Measurements from ENCODE around the gene CROCC2. TPM values are rescaled to one million over a fixed set of nuclear protein-coding genes. Genes with fewer than 3 reads are reported as not detected.

CROCC2 gene
- total RNA-seq, 1 donor from 2014 or later: not detected

DNA sequence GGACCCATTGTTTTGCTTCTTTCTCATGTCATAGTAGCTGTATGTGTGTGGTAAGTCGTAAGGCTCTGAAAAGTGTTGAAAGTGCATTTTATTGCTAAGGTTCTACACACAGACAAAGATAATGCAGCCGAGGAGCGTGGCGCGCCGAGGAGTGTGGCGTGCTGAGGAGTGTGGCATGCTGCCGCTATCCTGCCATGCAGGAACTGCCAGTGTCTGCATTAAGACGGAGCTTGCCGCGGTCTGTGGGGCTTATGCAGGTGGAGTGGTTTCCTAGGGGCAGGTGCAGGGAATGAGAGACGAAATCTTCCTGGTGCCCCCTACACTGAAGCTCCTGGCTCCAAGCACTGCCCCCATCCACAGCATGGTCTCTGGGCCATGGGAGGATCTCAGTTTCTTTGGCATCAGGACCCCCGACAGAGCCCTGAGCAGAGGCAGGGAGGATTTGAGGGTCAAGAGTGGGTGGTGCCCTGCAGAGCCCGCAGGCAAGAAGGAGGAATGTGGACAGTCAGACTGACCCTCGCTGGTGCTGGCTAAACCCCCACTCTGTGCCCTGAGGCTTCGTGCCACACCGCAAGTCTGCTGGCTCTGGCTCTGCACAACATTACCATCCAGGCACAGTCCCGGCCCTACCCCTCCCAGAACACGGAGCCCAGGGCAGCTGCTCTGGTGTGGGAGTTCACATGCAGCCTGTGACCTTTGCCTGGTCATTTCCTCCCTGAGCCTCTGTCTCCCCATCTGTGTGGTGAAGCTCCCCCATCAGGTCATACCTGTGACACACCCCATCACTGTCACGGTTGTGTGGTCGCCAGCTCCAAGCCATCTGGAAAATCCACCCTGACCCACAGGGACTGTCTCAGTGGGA lies 95.5 kb downstream of the CROCC2 start:
- no peak for DNase-seq

- no peak for DNase-seq
Observed at GRCh38 chr2:241002275-241003046, 96.3 kb downstream of the CROCC2 start.

DNA sequence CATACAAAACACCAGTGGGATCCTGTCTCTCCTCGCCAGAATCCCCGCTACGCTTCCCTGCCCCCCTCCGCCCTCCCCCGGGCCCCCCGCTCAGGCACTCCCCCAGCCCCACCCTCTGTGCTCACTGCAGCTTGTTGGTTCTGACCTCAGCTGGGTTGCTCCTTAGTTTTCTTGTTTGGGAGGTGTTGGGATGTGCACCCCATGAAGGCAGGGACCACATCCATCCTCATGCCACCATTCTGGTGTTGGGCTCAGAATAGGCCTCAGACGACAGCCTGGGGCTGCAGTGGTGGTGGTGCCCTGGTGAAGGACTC lies 96.9 kb downstream of the CROCC2 start:
- no peak for DNase-seq

- DNase-seq: no peak
Observed at GRCh38 chr2:241003369-241003768, 97.2 kb downstream of the CROCC2 start.

DNA sequence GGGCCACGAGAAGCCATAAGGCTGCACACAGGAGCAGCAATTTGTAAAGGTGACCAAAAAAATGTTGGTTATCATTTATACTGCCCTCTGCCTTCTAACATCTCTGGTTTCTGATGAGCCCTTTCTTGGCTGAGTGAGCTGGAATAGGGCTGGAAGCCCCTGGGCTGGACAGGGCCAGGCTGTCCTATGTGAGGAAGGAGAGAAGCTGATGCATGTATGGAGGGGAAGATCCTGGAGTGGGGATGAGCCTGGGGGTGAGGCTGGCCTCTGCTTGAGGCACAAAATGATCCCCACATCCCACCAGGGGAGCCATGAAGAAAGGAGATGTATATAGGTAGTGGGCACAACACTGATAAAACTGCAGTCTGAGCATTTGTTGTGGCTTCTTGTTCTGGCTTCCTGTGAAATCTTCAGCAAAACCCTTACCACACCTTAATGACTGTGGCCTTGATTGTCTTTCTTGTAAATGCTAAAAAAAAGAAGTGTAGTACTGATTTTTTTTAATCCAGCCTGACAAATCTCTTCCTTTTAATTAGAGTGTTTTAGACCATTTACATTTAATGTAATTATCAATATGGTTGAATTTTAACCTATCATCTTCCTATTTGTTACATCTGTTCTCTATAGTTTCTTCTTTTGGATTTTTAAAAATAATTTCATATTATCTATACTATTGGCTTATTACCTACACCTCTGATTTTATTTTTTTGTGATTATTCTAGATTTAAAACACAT lies 97.9 kb downstream of the CROCC2 start:
- DNase-seq: no peak

DNA sequence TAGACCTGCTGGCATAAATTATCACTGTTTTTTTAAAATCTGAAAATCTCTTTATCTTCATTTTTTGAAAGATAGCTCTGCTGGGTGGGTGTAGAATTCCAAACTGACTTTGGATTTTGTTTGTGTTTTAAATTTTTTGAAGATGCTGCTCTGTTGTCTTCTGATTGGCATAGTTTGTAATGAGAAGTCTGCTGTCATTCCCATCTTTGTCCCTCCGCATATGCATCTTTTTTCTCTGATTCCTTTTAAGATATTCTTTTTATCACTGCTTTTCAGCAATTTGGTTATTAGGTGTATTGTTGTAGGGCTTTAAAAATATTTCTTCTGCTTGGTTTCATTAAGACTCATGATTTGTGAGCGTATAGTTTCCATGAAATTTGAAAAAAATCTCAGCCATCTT lies 99.4 kb downstream of the CROCC2 start:
- no peak for DNase-seq

- no peak for DNase-seq
Observed at GRCh38 chr2:241006412-241006811, 100.3 kb downstream of the CROCC2 start.

GRCh38 chr2:241007111-241007510 lies 101.0 kb downstream of the CROCC2 start:
- DNase-seq: no peak

DNA sequence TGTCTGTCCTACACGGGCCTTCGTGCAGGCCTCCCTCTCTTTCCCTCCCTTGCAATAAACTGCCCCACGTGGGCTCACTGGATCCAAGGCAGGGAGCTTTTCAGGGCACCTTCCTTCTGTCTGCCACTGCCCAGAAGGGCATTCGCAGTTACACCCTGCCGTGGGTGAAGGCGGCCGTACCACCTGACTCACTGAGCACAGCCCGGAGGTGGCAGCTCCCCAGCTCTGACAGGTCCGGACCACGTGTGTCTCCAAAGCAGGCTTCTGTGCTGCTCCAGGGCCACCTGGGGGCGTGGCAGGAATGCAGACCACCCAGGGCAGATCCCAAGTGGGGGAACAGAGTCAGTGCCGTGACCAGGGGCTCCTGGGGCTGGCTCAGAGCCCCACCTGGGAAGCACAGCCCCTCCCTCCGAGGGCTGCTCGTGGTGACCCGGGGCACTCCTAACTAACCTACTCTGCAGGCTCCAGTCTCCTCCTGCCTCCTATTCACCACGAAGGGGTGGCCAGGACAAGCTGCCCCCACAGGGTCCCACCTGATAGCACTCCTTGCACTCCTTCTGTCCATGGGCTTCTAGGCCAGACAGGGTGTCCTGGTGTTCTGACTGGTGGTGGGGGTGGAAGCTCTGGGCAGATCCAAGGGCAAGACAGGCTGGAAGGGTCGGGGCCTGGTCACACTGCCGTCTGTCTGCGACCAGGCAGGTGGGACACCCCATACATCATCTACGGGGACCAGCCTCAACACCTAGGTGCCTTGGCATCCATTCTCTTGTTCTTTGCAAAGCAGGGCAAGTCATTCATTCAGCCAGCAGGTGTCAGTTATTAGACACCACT lies 102.0 kb downstream of the CROCC2 start:
- DNase-seq: no peak

- no peak for DNase-seq
Observed at GRCh38 chr2:241008711-241009121, 102.6 kb downstream of the CROCC2 start.

GRCh38 chr2:241009191-241009590 lies 103.1 kb downstream of the CROCC2 start:
- DNase-seq: no peak

DNA sequence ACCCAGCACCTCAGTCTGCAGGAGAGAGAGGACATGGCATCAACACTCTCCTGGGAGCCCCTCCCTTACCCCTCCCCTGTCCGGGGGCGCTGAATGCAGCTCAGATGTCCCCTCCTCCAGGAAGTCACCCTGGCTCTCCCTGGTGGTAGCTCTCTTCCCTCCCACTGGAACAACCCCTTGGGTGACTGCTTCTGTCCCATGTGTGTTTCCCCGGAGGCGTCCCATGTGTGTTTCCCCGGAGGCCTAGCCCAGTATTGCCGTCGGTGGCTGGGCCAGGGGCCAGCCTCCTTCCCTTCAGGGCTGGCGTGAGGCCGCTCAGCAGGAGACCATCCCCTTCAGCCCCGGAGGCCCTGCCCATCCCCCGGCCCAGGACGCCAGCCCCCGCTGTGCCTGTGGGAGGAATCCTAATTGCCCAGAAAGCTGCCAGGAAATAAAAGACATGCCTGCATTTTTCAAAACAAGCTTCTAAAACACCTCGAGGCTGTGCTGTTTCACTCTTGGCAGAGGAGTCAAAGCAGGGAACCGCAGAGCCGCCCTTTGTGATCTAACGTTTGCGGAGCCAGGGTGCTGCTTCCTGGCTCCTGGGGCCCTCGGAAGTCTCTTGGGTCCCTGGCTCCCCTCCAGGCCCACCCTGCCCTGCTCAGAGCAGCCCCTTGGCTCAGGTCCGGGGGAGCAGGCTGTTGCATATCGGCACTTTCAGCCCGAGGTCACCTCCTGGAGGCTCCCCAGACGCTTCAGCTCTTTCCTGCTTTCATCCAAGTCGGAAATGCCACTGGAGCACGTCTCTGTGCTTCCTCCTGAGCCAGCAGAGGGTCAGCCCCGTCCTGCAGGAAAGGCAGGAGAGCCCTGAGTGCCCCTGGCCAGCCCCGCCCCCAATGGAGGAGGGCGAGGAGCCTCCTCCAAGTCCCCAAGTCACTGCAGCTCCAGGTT lies 103.7 kb downstream of the CROCC2 start:
- peak; percentile 75 for DNase-seq

DNA sequence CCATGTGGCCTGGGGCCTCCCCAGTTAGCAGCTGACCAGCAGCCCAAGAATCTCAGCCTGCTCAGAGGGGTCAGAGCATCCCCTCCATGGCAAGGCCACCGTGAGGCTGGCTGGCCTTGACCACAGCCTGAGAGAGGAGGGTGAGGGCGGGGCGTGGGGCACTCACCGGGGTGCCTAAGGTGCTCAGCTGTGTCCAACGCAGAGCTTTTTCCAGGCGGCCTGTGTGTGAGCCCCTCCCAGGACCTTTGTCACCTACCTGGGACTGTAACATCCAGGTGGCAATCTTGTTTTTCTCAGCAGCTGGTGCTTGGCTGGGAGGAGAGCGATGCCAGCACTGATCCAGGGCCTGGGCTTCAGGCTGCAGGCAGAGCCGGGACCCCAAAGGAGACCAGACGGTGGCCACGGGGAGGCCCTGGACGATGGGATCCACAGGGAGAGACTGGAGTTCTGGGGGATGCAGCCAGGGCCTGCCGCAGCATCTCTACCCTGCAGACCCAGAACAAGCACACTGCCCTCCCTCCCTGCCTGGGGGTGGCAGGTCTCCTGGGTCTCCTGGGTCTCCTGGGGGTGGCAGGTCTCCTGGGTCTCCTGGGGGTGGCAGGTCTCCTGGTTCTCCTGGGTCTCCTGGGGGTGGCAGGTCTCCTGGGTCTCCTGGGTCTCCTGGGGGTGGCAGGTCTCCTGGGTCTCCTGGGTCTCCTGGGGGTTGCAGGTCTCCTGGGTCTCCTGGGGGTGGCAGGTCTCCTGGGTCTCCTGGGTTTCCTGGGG lies 104.6 kb downstream of the CROCC2 start:
- DNase-seq: no peak

DNA sequence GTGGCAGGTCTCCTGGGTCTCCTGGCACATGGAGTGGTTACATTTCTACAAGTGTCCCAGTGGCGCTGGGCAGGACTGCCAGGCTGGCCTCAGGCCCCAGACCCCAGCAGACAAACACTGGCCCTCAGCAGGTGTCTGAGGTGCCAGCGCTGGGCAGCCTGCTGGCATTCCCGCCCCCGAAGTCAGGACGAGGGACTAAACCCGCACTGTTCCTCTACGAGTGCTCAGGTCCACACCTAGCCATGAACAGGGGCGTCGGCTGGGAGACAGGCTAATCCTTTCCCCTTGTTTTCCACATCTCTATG lies 105.1 kb downstream of the CROCC2 start:
- DNase-seq: no peak

DNA sequence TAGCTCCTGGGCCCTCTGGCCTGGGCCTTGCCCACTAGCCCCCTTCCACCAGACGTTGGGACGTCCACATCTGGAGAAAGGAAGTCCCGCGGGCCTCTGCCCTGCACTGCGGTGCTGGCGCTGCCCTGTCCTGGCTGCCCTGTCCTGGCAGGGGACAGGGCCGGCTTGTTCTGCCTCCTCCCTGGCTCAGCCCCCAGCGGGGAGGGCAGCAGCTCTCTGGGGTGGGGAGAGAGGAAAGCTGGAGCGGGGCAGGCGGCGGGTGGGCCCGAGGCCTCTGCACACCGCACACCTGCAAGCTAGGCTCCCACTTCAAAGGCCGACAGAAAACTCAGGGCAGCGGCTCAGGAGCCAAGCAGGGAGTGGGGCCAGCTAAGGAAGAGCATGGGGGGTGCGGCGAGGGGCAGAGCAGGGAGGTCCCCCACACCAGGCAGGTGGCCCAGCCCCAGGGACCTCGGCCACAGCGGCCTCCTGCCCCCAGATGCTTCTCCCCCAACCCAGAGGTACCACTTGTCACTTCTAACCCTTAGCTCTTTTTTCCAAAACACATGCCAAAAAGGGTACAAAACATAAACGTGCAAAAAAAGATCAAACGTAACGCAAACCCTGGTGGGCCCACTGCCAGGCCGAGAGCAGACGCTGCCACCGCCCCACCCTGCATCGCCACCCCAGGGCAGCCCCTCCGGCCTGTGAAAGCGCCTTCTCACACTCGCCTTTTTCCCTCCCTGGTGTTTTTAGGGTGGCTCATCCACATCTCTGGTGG lies 105.8 kb downstream of the CROCC2 start:
- DNase-seq: no peak

DNA sequence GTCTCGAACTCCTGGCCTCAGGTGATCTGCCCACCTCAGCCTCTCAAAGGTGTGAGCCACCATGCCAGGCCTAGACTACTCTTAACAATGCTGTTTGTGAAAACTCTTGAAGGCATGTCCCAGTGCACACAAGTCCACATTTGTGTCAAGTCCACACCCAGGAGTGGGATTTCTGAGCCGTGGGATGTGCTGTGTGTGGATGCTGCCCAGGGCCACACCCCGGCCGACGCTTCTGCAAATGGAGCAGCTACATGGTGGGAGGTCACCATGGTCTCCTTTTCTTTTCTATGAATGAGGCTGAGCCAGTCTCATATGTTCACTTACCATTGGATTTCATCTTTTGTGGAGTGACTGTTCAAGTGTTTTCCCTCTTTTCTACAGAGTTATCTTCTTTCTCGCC lies 108.1 kb downstream of the CROCC2 start:
- no peak for DNase-seq

DNA sequence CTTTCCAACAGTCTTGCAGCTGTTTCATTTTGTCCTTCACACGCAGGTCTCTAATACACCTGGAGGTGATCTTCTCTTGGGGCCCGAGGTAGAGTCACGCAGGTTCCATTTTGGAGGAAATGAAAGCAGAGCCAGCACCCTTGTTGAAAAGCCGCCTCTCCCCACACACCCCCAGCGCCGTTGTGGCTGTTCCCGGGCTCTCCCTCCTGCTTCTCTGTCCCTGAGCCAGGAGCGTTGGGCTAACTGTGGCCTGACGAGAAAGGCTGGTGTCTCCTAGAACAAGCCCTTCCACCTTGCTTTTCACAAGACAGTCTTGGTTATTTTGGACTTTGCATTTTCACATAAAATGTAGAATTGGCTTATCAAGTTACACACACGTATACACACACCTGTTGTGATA lies 108.6 kb downstream of the CROCC2 start:
- no peak for DNase-seq

DNA sequence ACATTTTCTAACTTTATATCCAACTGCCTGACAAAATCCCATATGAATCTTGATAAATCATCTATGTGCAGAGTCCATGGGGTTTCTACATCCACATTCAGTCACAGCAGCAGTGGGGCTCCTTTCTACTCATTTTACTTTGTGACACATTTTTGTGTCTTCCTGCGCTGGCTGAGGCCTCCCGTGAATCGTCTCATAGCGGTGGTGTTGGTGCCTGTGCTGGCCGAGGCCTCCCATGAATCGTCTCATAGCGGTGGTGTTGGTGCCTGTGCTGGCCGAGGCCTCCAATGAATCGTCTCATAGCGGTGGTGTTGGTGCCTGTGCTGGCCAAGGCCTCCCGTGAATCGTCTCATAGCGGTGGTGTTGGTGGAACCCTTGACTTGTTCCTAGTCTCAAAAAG lies 109.3 kb downstream of the CROCC2 start:
- no peak for DNase-seq

DNA sequence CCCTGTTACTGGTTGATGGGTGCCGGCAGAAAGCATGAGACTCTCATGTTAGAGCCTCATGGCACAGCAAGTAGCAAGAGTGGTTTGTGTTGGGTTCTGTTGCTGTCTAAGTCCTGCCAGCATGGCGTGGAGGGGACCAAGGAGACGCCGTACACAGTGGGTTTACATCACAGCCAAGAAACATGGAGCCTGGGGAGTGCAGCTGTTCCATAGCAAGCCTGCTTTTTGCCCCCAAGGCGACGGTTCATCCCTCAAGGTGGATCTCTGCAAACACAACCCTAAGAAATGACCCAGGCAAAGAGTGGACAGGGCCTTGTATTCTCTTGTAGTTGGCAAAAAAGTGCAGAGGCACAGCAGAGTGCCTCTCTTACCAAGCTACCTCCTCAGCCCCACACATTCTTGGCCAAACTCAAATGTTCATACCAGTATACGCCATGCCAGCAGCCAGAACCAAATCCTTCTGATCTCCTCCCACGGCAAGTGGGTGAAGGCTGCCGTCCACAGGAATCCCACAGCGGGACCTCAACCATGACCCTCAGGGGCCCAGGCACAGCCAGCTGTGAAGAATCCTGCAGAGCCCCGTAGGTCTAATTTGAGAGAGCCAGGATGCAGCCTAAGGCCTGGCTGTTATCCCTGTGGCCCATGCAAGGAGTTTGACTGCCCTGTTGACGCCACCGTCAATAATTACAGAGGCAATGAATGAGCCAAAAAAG lies 111.2 kb downstream of the CROCC2 start:
- no peak for DNase-seq
